Psoas muscle (tissue), 8 donors: Measurements from ENCODE around the gene LIMS1. TPM values are rescaled to one million over a fixed set of nuclear protein-coding genes. Genes with fewer than 3 reads are reported as not detected.
"Not testable (repeated sequence)": the region's sequence is repeated elsewhere in the genome, so short reads cannot be mapped to it uniquely, and the experiment has no call there.

Source experiments
- ATAC-seq, 4 donors: fragments of 200-7000 bp; cut with Tn5 transposase; one replicate each; pipeline ENCODE4 v1.9.1; 2020; ENCODE audit warnings: moderate library complexity in 3 of 4, mild to moderate bottlenecking in 2 of 4
- DNase-seq, 2 donors: peaks; one replicate each; pipeline ENCODE4 v3.0.0-alpha.2; 2020
- H3K27ac ChIP-seq: fragments of 200-600 bp; one replicate; pipeline ENCODE4 v1.8.0; 2022
- H3K27me3 ChIP-seq, 3 donors: fragments of 200-600 bp in 1 of 3; one replicate each; pipeline versions ENCODE4 v1.6.1 to v1.8.0; 2013 to 2022; ENCODE audit warnings: low read length in 2 of 3, mild to moderate bottlenecking in 2 of 3, moderate library complexity in 1 of 3; ENCODE audit not compliant: insufficient read depth in 3 of 3
- H3K36me3 ChIP-seq, 2 donors: fragments of 200-600 bp in 1 of 2; one replicate each; pipeline versions ENCODE4 v1.6.1 to v1.8.0; 2013 to 2022; ENCODE audit warnings: low read depth in 1 of 2, mild to moderate bottlenecking in 1 of 2, moderate library complexity in 1 of 2; ENCODE audit not compliant: insufficient read depth in 1 of 2
- H3K4me1 ChIP-seq: fragments of 200-600 bp; one replicate; pipeline ENCODE4 v1.8.0; 2022
- H3K4me3 ChIP-seq: fragments of 200-600 bp; one replicate; pipeline ENCODE4 v1.8.0; 2022; ENCODE audit warnings: mild to moderate bottlenecking
- H3K9me3 ChIP-seq: fragments of 200-600 bp; one replicate; pipeline ENCODE4 v1.8.0; 2022
- WGBS, 3 donors: extraction: QIAGEN DNeasy Blood & Tissue Kit; methylation state at CpG; one replicate each; pipeline versions ENCODE4 v1.1.6 to v1.1.7; 2013; 5-methylcytosine and 5-hydroxymethylcytosine counted together
- intact Hi-C, 2 donors: fragments of 100-400 bp; cut with DNase I; formaldehyde crosslinking; loops; one replicate each; pipeline versions ENCODE4 v1.11.0 to v1.14.2; 2022
- polyA plus RNA-seq, 3 donors: library from polyadenylated mRNA; stranded (reverse); fragments of 200-250 nt; gene quantifications; one replicate each; pipeline ENCODE4 v1.2.3, GENCODE V29; 2013
- total RNA-seq, 4 donors: library from RNA; stranded (reverse); fragmentation: NEBNext Ultra II Directional in 2 of 4; extraction: Animal tissue kit (Norgen Biotek cat#: 25700) in 2 of 4; gene quantifications; one replicate each; pipeline versions ENCODE4 v1.2.1 to v1.2.4, GENCODE V29; 2021 to 2023
- TF ChIP-seq, protein P1 (sequence below): fragments of 200-600 bp; IDR thresholded peaks from one replicate; pipeline ENCODE4 v1.8.0; 2022; ENCODE audit warnings: antibody characterized with exemption
- donor health status: healthy with polysubstance abuse.
- donor health status: DM: no; HTN: no; CAD: no; lungs with moderate emphysema.
- donor health status: Bipolar disorder and iron deficiency.
- donor health status: healthy.
- donor health status: DM: yes; HTN: yes; CAD: no.
- donor health status: DM: no; HTN: no; CAD: no.
- donor health status: DM: no; HTN: no; CAD: no.
- donor health status: DM: yes; HTN: yes; CAD: no.

LIMS1 gene
- total and polyA plus RNA-seq, 7 donors: 50.5 to 287 (median 180) TPM

DNA sequence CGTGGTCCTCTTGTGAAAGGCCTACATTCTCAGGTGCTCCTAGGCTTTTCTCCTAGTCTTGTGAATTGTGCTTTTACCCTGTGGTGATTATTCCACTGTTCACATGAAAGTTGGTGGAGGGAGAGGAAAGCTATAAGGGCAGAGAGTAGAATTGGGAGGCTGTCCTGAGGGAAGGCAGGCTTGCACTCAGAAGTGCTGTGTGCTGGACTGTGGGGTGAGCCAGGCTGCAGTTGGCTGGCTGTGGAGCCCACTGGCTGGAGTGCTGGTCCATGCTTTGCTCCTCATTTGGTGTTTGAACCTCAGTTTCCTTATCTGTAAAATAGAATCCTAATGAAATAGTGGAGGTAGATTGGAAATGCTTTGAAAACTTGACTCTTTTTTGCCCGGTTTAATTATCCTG lies 21.3 kb downstream of the LIMS1 start:
- H3K36me3 ChIP-seq: no peaks in the 10 kb centered on the region
- no peaks in the 10 kb centered on the region for H3K27me3 ChIP-seq
- 93 to 96% (median 96%) methylated on average over 2 of the region's 2 CpGs for WGBS, 3 donors
- TF ChIP-seq, protein P1, sequence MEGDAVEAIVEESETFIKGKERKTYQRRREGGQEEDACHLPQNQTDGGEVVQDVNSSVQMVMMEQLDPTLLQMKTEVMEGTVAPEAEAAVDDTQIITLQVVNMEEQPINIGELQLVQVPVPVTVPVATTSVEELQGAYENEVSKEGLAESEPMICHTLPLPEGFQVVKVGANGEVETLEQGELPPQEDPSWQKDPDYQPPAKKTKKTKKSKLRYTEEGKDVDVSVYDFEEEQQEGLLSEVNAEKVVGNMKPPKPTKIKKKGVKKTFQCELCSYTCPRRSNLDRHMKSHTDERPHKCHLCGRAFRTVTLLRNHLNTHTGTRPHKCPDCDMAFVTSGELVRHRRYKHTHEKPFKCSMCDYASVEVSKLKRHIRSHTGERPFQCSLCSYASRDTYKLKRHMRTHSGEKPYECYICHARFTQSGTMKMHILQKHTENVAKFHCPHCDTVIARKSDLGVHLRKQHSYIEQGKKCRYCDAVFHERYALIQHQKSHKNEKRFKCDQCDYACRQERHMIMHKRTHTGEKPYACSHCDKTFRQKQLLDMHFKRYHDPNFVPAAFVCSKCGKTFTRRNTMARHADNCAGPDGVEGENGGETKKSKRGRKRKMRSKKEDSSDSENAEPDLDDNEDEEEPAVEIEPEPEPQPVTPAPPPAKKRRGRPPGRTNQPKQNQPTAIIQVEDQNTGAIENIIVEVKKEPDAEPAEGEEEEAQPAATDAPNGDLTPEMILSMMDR: no peak
- no peak for DNase-seq
- intact Hi-C loops: no loop called here
- no peaks in the 10 kb centered on the region for H3K9me3 ChIP-seq
- H3K4me3 ChIP-seq: no peak overlapping the region
- peaks cover 58% of the 10 kb centered on the region for H3K4me1 ChIP-seq
- peak in 1 of 4 donors; percentile 17 for ATAC-seq
- H3K27ac ChIP-seq: peak overlapping the region; percentile 55

DNA sequence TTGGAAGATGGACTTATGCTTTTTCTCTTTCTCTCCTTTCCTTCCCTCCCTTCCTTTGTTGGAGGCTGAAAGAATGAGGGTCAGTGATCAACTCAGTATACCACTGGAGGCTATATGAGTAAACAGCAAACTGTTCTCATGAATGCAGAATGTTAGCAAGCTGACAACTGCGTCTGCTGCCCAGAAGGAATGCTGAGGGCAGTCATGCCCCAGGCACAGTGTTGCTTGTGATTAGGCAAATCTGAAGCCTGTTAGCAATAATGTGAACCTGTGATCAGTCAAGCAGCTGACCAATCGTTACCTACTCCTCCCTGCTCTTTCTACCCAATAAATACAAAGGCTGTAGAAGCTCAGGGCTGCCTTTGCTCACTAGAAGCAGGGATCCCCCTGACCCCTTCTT lies 22.3 kb downstream of the LIMS1 start:
- Histone ChIP-seq H3K27ac (peak overlapping the region; percentile 62), H3K4me1 (peaks cover 68% of the 10 kb centered on the region)
- intact Hi-C loops, H3K36me3 ChIP-seq, H3K9me3 ChIP-seq, H3K27me3 ChIP-seq, DNase-seq, H3K4me3 ChIP-seq: not testable (repeated sequence)
- ATAC-seq: peak in 1 of 4 donors; percentile 8
- 26 to 64% (median 50%) methylated on average over 2 of the region's 2 CpGs for WGBS, 3 donors

DNA sequence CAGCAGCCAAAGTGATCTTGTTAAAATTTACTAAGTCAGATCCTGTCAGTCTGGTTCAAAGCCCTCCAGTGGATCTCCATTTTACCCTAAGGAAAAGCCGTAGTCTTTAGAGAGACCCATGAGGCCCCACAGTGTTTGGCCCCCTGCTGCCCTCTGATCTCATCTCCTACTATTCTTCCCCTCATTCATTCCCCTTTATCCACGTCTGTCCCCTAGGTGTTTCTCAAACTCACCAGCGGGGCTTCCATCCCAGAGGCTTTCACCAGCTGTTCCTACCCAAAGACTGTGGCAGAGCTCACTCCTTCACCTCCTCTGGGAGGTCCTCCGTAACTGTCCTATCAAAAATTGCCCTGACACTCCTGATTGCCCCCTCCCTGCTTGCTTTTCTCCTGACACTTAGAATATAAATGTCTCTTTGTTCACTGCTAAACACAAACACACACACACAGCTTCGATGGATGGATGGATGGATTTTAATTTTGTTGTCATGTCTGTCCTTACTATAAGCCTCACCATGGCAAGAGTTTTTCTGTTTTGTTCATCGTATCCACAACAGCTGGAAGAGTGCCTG lies 26.1 kb downstream of the LIMS1 start:
- DNase-seq (no peak), ATAC-seq (peak; percentile 12 to 30 (median 18))
- Histone ChIP-seq H3K36me3 (no peaks in the 10 kb centered on the region), H3K27me3 (no peaks in the 10 kb centered on the region), H3K27ac (peak overlapping the region; percentile 65), H3K4me1 (peaks cover 56% of the 10 kb centered on the region), H3K9me3 (peaks cover 4% of the 10 kb centered on the region), H3K4me3 (no peak overlapping the region)
- TF ChIP-seq, protein P1: no peak
- intact Hi-C loops: no loop called here
- 47 to 62% (median 57%) methylated on average over 6 of the region's 6 CpGs for whole genome bisulfite sequencing, 3 donors

DNA sequence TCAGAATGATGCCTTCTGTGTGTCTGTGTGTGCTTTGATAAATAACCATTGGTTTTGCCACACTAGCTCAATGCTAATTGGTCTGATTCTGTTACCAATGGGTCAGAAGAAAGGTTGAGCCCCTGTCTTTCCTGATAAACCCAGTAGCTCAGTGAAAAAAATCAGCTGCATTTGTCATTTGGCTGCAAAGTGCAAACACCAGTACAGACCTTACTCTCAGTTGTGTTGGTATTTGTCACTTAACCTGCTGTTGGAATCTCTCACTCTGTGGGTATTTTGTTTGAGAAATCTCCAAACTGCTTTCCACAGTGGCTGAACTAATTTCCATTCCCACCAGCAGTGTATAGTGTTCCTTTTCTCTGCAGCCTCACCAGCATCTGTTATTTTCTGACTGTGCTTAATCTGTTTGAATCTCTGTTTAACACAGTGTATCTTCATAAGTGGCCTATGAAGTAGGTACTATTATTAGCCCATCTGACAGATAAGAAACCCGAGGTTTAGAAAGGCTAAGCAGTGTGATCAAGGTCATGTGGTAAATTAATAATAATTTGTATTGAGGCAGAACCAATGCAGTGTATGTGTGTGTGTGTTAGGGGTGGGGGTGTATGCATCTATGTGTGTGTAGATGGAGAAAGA lies 26.7 kb downstream of the LIMS1 start:
- 8 to 17% (median 12%) methylated on average over 1 of the region's 1 CpG for WGBS, 3 donors
- Histone ChIP-seq H3K27me3 (no peaks in the 10 kb centered on the region), H3K4me1 (peaks cover 61% of the 10 kb centered on the region), H3K9me3 (peaks cover 4% of the 10 kb centered on the region), H3K27ac (peak overlapping the region; percentile 65), H3K4me3 (no peak overlapping the region), H3K36me3 (no peaks in the 10 kb centered on the region)
- DNase-seq: no peak
- TF ChIP-seq, protein P1: no peak
- ATAC-seq: peak; percentile 65 to 82 (median 80)
- intact Hi-C loops: no loop called here

DNA sequence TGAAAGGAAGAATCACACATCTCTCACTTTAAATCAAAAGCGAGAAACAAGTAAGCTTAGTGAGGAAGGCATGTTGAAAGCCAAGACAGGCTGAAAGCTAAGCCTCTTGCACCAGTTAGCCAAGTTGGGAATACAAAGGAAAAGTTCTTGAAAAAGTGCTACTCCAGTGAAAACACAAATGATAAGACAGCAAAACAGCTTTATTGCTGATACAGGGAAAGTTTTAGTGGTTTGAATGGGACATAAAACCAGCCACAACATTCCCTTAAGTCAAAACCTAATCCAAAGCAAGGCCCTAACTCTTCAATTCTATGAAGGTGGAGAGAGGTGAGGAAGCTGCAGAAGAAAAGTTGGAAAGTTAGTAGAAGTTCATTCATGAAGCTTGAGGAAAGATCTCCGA lies 28.0 kb downstream of the LIMS1 start:
- Histone ChIP-seq H3K4me3 (no peak overlapping the region), H3K27me3 (no peaks in the 10 kb centered on the region), H3K36me3 (no peaks in the 10 kb centered on the region), H3K27ac (peak overlapping the region; percentile 65), H3K9me3 (peaks cover 4% of the 10 kb centered on the region), H3K4me1 (peaks cover 53% of the 10 kb centered on the region)
- intact Hi-C loops: no loop called here
- TF ChIP-seq, protein P1: no peak
- 71 to 92% (median 77%) methylated on average over 2 of the region's 2 CpGs for WGBS, 3 donors
- ATAC-seq: no peak
- DNase-seq: no peak
